RWPE1 (cell line): ENCODE measurements around the gene PSEN2.
A peak's percentile ranks its signal among the peaks of the same experiment; 100 is the strongest.
"Not testable (repeated sequence)": the region's sequence is repeated elsewhere in the genome, so short reads cannot be mapped to it uniquely, and the experiment has no call there.

Experiments
- CTCF ChIA-PET: fragments of 350-600 bp; sonication (Branson Sonifier 250); formaldehyde crosslinking; extraction: SDS; loops from one replicate; lab custom pipeline; 2021; lab: Yijun Ruan, JAX
- POLR2A ChIA-PET: fragments of 400-600 bp; formaldehyde crosslinking; extraction: SDS; loops from one replicate; lab custom pipeline; 2020; ENCODE audit warnings: antibody characterized with exemption; ENCODE audit not compliant: low non-redundant PET; lab: Yijun Ruan, JAX
- DNase-seq: peaks from one replicate; pipeline ENCODE4 v3.0.0; 2012; ENCODE audit warnings: low spot score
- H3K27ac ChIP-seq: fragments of 450-650 bp; 2 replicates; pipeline ENCODE4 v1.5.1; 2017
- TF ChIP-seq, protein P1 (sequence below): fragments of 450-650 bp; conservative IDR thresholded peaks from 2 replicates; pipeline ENCODE4 v1.5.1; 2017; ENCODE audit warnings: low read depth, mild to moderate bottlenecking

The PSEN2 gene

GRCh38 chr1:226832613-226833012, 37.8 kb upstream of the PSEN2 start:
- ChIA-PET POLR2A (no interaction called here), CTCF (interaction anchor here (0.6 kb wide), 1 partner anchor 354 kb away, joined by 3 read pairs; no protein-coding TSS in a partner anchor)
- TF ChIP-seq, protein P1, sequence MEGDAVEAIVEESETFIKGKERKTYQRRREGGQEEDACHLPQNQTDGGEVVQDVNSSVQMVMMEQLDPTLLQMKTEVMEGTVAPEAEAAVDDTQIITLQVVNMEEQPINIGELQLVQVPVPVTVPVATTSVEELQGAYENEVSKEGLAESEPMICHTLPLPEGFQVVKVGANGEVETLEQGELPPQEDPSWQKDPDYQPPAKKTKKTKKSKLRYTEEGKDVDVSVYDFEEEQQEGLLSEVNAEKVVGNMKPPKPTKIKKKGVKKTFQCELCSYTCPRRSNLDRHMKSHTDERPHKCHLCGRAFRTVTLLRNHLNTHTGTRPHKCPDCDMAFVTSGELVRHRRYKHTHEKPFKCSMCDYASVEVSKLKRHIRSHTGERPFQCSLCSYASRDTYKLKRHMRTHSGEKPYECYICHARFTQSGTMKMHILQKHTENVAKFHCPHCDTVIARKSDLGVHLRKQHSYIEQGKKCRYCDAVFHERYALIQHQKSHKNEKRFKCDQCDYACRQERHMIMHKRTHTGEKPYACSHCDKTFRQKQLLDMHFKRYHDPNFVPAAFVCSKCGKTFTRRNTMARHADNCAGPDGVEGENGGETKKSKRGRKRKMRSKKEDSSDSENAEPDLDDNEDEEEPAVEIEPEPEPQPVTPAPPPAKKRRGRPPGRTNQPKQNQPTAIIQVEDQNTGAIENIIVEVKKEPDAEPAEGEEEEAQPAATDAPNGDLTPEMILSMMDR: no peak
- no peak for DNase-seq
- H3K27ac ChIP-seq: no peak overlapping the region

DNA sequence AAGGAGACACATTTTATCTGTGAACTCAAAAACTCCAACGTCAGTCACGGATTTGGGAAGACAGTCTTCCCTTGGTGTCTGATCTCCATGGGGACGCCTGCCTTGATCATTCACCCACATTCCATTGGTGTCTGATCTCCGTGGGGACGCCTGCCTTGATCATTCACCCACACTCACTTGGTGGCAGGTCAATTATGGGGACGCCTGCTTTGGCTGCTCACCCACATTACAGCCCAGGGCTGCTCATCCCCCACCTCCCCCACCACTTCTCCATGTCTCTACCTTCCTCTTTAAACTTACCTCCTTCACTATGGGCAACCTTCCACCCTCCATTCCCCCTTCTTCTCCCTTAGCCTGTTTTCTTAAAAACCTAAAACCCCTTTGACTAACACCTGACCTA, 36.2 kb upstream of the PSEN2 start:
- POLR2A ChIA-PET, H3K27ac ChIP-seq, DNase-seq, CTCF ChIA-PET: not testable (repeated sequence)

GRCh38 chr1:226835396-226835795, 35.0 kb upstream of the PSEN2 start:
- DNase-seq, POLR2A ChIA-PET, H3K27ac ChIP-seq: not testable (repeated sequence)
- CTCF ChIA-PET: interaction anchor here (0.7 kb wide), 1 partner anchor 25 kb away, joined by 3 read pairs; no protein-coding TSS in a partner anchor

GRCh38 chr1:226837966-226838365, 32.5 kb upstream of the PSEN2 start:
- not testable (repeated sequence) for DNase-seq

DNA sequence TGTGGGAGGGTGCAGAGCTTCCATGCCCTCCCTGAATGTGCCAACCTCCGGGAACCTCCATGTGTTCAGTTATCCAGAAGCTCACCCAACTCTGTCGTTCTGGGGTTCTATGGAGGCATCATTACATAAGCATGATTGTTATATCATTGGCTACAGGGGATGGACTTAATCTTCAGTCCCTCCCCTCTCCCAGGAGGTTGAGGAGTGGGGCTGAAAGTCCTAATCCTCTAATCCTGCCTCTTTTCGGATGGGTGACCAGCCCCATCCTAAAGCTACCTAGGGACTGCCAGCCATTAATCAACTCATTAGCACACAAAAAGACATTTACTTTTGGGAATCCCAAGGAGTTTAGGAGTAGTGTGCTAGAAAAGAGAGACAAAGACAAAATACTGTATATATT, 32.0 kb upstream of the PSEN2 start:
- POLR2A ChIA-PET: no interaction called here
- TF ChIP-seq, protein P1: no peak
- CTCF ChIA-PET: interaction anchor here (0.7 to 1.5 kb wide), 5 partner anchors 10 to 429 kb away, joined by 3 to 5 read pairs (median 5); no protein-coding TSS in a partner anchor
- H3K27ac ChIP-seq: no peak overlapping the region
- DNase-seq: no peak

More at GRCh38 chr1:226837966-226838365, 32.5 kb upstream of the PSEN2 start:
- POLR2A ChIA-PET, H3K27ac ChIP-seq: not testable (repeated sequence)
- CTCF ChIA-PET: interaction anchor here (0.7 to 1.5 kb wide), 3 partner anchors 9 to 429 kb away, joined by 3 to 5 read pairs (median 5); no protein-coding TSS in a partner anchor

GRCh38 chr1:226845624-226846023, 24.8 kb upstream of the PSEN2 start:
- CTCF ChIA-PET: interaction anchor here (0.6 to 0.7 kb wide), 2 partner anchors 17 to 38 kb away, joined by 3 to 4 read pairs; no protein-coding TSS in a partner anchor
- TF ChIP-seq, protein P1: no peak
- no peak overlapping the region for H3K27ac ChIP-seq
- no peak for DNase-seq
- POLR2A ChIA-PET: no interaction called here

- peak; percentile 51 for DNase-seq
- TF ChIP-seq, protein P1: no peak
- ChIA-PET POLR2A (no interaction called here), CTCF (interaction anchor here (0.5 to 1.0 kb wide), 2 partner anchors 66 to 220 kb away, joined by 3 read pairs; no protein-coding TSS in a partner anchor)
- H3K27ac ChIP-seq: no peak overlapping the region
Observed at GRCh38 chr1:226846786-226847185, 23.6 kb upstream of the PSEN2 start.

DNA sequence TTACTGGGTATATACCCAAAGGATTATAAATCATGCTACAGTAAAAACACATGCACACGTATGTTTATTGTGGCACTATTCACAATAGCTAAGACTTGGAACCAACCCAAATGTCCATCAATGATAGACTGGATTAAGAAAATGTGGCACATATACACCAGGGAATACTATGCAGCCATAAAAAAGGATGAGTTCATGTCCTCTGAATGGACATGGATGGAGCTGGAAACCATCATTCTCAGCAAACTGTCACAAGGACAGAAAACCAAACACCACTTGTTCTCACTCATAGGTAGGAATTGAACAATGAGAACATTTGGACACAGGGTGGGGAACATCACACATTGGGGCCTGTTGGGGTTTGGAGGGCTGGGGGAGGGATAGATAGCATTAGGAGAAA, 15.9 kb upstream of the PSEN2 start:
- DNase-seq, POLR2A ChIA-PET, CTCF ChIA-PET, H3K27ac ChIP-seq: not testable (repeated sequence)

GRCh38 chr1:226862890-226863289, 7.5 kb upstream of the PSEN2 start:
- ChIA-PET POLR2A (no interaction called here), CTCF (interaction anchor here (0.6 to 0.7 kb wide), 3 partner anchors 17 to 371 kb away, joined by 3 to 5 read pairs (median 3); no protein-coding TSS in a partner anchor)
- DNase-seq: no peak
- TF ChIP-seq, protein P1: no peak
- H3K27ac ChIP-seq: no peak overlapping the region
